ENCODE measurements around the gene ZBTB16.

- TF ChIP-seq CTCF (IDR thresholded peaks at IDR 0.05): no peak
- no peak for TF ChIP-seq POLR2A (IDR thresholded peaks at IDR 0.05)
These were observed 73.5 kb downstream of the ZBTB16 start for GRCh38 chr11:114132944-114133394.

Measured in heart left ventricle (tissue), 13 donors.